HEK293T (cell line): ENCODE data around the gene SIGLEC6.

Source experiments
- CTCF ChIA-PET: fragments of 350-600 bp; formaldehyde crosslinking; extraction: SDS; loops from one replicate; lab custom pipeline; 2021; ENCODE audit warnings: antibody characterized with exemption, inconsistent platforms; lab: Yijun Ruan, JAX
- POLR2A ChIA-PET: fragments of 350-600 bp; formaldehyde crosslinking; extraction: SDS; loops from one replicate; lab custom pipeline; 2020; ENCODE audit warnings: antibody characterized with exemption, inconsistent platforms; lab: Yijun Ruan, JAX
- DNase-seq: peaks from one replicate; pipeline ENCODE4 v3.0.0; 2012; ENCODE audit warnings: mixed read lengths; ENCODE audit errors: extremely low spot score
- ARNT ChIP-seq: fragments of 450-650 bp; IDR thresholded peaks from 2 replicates; pipeline ENCODE4 v1.6.1; 2017; ENCODE audit warnings: mild to moderate bottlenecking
- BHLHE40 ChIP-seq: fragments of 450-650 bp; IDR thresholded peaks from 2 replicates; pipeline ENCODE4 v1.6.1; 2016; ENCODE audit warnings: mild to moderate bottlenecking, moderate library complexity, borderline replicate concordance
- CTBP1 ChIP-seq: fragments of 450-650 bp; IDR thresholded peaks from 2 replicates; pipeline ENCODE4 v1.6.1; 2016; ENCODE audit warnings: borderline replicate concordance
- ELF4 ChIP-seq: fragments of 450-650 bp; IDR thresholded peaks from 2 replicates; pipeline ENCODE4 v1.6.1; 2017; ENCODE audit warnings: antibody characterized with exemption
- FOXA1 ChIP-seq: fragments of 450-650 bp; IDR thresholded peaks from 2 replicates; pipeline ENCODE4 v1.6.1; 2016; ENCODE audit warnings: mild to moderate bottlenecking
- FOXK2 ChIP-seq: fragments of 450-650 bp; IDR thresholded peaks from 2 replicates; pipeline ENCODE4 v1.6.1; 2016; ENCODE audit warnings: mild to moderate bottlenecking
- FOXM1 ChIP-seq: fragments of 450-650 bp; IDR thresholded peaks from 2 replicates; pipeline ENCODE4 v1.6.1; 2017; ENCODE audit warnings: mild to moderate bottlenecking, borderline replicate concordance
- HDGF ChIP-seq: fragments of 450-650 bp; IDR thresholded peaks from 2 replicates; pipeline ENCODE4 v1.6.1; 2017; ENCODE audit warnings: antibody characterized with exemption, borderline replicate concordance
- L3MBTL2 ChIP-seq: fragments of 450-650 bp; conservative IDR thresholded peaks from 2 replicates; pipeline ENCODE4 v1.6.1; 2016; ENCODE audit warnings: mild to moderate bottlenecking
- LEF1 ChIP-seq: fragments of 450-650 bp; IDR thresholded peaks from 2 replicates; pipeline ENCODE4 v1.6.1; 2017; ENCODE audit warnings: mild to moderate bottlenecking, borderline replicate concordance
- NFRKB ChIP-seq: fragments of 450-650 bp; IDR thresholded peaks from 2 replicates; pipeline ENCODE4 v1.6.1; 2016; ENCODE audit warnings: mild to moderate bottlenecking, moderate library complexity
- SP1 ChIP-seq: fragments of 450-650 bp; IDR thresholded peaks from 2 replicates; pipeline ENCODE4 v1.6.1; 2017
- SUZ12 ChIP-seq: fragments of 450-650 bp; IDR thresholded peaks from 2 replicates; pipeline ENCODE4 v1.6.1; 2016; ENCODE audit warnings: mild to moderate bottlenecking
- TARDBP ChIP-seq: fragments of 450-650 bp; IDR thresholded peaks from 2 replicates; pipeline ENCODE4 v1.6.1; 2016
- ZNF384 ChIP-seq: fragments of 450-650 bp; IDR thresholded peaks from 2 replicates; pipeline ENCODE4 v1.6.1; 2016
- TF ChIP-seq, protein P1 (sequence below): fragments of 450-650 bp; IDR thresholded peaks from 2 replicates; pipeline ENCODE4 v1.6.1; 2016

The SIGLEC6 gene

GRCh38 chr19:51511353-51511752 is 20.1 kb downstream of the SIGLEC6 start:
- TF ChIP-seq TARDBP (no peak), ZNF384 (no peak)
- ChIA-PET POLR2A (no interaction called here), CTCF (interaction anchor here (0.6 kb wide), 1 partner anchor 99 kb away, joined by 3 read pairs; no protein-coding TSS in a partner anchor)
- DNase-seq = no peak

DNA sequence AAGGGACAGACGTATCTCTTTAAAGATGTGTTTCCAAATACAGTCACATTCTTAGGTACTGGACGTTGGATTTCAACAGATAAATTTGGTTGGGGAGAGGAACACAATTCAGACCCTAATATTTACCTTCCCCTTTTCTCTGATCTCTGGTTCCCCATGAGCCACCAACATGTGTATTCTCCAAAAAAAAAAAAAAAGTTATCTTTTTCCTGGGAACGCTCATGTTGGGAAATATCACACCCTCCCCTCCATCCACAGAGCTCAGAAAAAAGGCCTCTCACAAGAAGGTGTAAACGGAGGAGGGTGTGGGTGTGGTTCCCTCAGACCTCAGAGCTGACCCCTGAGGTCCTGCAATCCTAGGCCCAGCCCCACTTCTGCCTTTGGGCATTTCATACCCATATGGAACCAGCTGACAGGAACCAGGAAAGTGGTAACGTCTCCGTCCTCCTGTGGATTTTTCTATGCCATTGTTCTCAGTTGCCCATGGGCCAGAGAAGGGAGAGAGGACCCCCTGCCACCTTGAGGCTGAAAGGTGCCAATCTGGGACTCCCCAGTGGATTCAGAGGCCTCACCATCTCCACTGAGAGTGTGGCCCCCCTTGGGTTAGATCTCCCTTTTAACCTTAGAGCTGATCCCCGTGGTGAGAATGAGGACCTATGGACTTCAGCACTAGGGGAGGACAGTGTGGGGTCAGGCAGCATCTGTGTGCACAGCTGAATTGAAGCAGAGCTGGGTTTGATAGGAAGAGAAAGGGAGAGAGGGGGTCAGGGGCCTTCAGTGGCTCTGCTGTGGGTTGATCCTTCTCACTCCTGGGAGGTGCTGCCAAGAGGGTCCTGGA is 21.4 kb downstream of the SIGLEC6 start:
- no peak for DNase-seq
- CTCF ChIA-PET = no interaction called here
- POLR2A ChIA-PET = no interaction called here
- TF ChIP-seq L3MBTL2 (no peak), SP1 (no peak), ARNT (no peak), ZNF384 (no peak), CTBP1 (no peak), BHLHE40 (no peak), SUZ12 (no peak), FOXK2 (no peak), NFRKB (no peak), FOXA1 (no peak), FOXM1 (no peak), HDGF (no peak), TARDBP (no peak), LEF1 (no peak), ELF4 (no peak)
- TF ChIP-seq, protein P1, sequence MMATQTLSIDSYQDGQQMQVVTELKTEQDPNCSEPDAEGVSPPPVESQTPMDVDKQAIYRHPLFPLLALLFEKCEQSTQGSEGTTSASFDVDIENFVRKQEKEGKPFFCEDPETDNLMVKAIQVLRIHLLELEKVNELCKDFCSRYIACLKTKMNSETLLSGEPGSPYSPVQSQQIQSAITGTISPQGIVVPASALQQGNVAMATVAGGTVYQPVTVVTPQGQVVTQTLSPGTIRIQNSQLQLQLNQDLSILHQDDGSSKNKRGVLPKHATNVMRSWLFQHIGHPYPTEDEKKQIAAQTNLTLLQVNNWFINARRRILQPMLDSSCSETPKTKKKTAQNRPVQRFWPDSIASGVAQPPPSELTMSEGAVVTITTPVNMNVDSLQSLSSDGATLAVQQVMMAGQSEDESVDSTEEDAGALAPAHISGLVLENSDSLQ = no peak

DNA sequence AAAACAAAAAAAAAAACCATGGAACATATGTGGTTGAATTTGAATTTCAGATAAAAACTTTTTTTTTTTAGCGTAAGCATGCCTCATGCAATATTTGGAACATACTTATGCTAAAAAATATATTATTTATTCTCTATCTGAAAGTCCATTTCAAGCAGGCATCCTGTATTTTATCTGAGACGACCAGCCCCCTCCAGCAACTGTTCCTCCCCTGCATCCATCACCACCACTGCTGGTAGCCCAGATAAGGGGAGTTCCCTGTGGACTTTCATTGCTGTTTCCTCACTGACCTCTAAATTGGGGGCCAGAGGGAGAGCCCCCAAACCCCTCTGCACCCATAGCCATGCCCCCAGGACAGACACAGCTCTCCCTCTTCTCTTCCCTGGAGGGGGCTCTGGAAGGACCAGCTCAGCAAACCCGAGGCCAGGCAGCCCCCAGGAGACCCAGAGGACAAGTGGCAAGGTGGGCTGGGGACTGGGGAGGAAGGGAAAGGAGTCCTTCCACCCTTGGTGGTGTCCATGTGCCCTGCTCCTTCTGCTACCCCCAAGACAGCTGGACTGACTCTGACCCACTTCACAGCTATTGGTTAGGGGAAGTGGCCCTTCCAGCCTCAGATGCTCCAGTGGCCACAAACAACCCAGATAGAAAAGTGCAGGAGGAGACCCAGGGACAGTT is 23.3 kb downstream of the SIGLEC6 start:
- ChIA-PET POLR2A (no interaction called here), CTCF (interaction anchor here (0.8 kb wide), 1 partner anchor 149 kb away, joined by 4 read pairs; no protein-coding TSS in a partner anchor)
- TF ChIP-seq, protein P1 = no peak
- TF ChIP-seq LEF1 = no peak
- TF ChIP-seq ARNT = no peak
- no peak for TF ChIP-seq SP1
- TF ChIP-seq BHLHE40 = no peak
- TF ChIP-seq FOXA1 = no peak
- no peak for TF ChIP-seq ZNF384
- no peak for TF ChIP-seq SUZ12
- TF ChIP-seq FOXM1 = no peak
- no peak for TF ChIP-seq NFRKB
- no peak for TF ChIP-seq TARDBP
- TF ChIP-seq CTBP1 = no peak
- DNase-seq = no peak

- POLR2A ChIA-PET = no interaction called here
- CTCF ChIA-PET = interaction anchor here (0.8 kb wide), 1 partner anchor 149 kb away, joined by 4 read pairs; no protein-coding TSS in a partner anchor
- no peak for DNase-seq
- TF ChIP-seq TARDBP = no peak
- TF ChIP-seq FOXM1 = no peak
- TF ChIP-seq SP1 = no peak
- TF ChIP-seq, protein P1 = no peak
- TF ChIP-seq L3MBTL2 = no peak
- TF ChIP-seq HDGF = no peak
- no peak for TF ChIP-seq FOXA1
- no peak for TF ChIP-seq SUZ12
- TF ChIP-seq CTBP1 = no peak
- no peak for TF ChIP-seq FOXK2
- no peak for TF ChIP-seq ELF4
Measured at GRCh38 chr19:51507640-51508058, 23.8 kb downstream of the SIGLEC6 start.

DNA sequence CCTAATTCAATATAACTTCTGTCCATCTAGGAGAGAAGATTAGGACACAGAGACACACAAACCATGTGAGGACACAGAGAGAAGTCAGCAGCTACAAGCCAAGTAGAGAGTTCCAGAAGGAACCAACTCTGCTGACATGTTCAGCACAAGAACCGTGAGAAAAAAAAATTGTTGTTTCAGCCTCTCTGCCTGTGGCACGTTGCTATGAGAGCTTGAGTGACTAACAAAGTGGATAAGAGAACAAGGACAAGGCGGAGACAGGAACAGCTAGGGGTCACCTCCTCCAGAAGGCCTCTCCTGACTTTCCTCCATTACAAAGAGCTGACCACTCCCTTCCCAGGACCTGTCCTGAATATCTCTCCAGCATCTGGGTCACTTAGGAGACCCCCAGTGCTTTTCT is 24.3 kb downstream of the SIGLEC6 start:
- DNase-seq = no peak
- CTCF ChIA-PET = interaction anchor here (0.8 kb wide), 1 partner anchor 150 kb away, joined by 4 read pairs; no protein-coding TSS in a partner anchor
- POLR2A ChIA-PET = no interaction called here
- no peak for TF ChIP-seq ZNF384
- no peak for TF ChIP-seq ARNT
- TF ChIP-seq ELF4 = no peak
- TF ChIP-seq, protein P1 = no peak
- TF ChIP-seq FOXA1 = no peak
- no peak for TF ChIP-seq FOXK2
- TF ChIP-seq SP1 = no peak
- no peak for TF ChIP-seq NFRKB
- no peak for TF ChIP-seq CTBP1
- no peak for TF ChIP-seq TARDBP
- no peak for TF ChIP-seq L3MBTL2
- no peak for TF ChIP-seq SUZ12
- TF ChIP-seq FOXM1 = no peak
- no peak for TF ChIP-seq LEF1
- TF ChIP-seq BHLHE40 = no peak
